ENCODE data around the gene SLC16A10.

DNA sequence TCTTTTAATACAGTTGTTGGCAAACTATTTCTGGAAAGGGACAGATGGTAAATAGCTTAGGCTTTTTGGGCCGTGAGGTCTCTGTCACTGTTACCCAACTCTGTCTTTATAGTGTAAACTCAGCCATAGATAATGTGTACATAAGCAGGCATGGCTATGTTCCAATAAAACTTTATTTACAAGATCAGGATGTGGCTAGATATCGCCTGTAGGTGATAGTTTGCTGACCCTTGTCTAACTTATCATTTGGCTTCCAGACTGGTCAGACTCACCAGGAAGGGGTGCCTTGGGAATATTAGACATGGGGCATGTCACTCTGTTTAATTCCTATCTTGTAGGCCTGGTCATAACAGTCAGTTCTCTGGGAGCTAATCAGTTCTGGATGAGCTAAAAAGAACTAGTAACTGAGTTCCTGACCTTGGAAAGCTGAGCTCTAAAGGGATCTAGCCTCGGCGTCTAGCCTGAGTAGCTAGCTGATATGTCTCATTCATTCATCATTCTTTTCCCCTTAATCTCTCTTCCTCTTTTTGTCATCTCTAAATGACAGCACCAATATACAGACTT, 163.6 kb downstream of the SLC16A10 start:
- TF ChIP-seq POLR2A (IDR thresholded peaks at IDR 0.05; ENCODE audit: insufficient read depth in 1 of 2, low read depth in 2 of 2, low read length in 2 of 2) (no peak), RAD21 (CRISPR knock-in tag; IDR thresholded peaks at IDR 0.05) (no peak), RCOR2 (CRISPR knock-in tag; IDR thresholded peaks at IDR 0.05) (no peak), FOSL2 (CRISPR knock-in tag; IDR thresholded peaks at IDR 0.05) (no peak), TAF1 (CRISPR knock-in tag; IDR thresholded peaks at IDR 0.05) (no peak)
- TF ChIP-seq, protein P1, sequence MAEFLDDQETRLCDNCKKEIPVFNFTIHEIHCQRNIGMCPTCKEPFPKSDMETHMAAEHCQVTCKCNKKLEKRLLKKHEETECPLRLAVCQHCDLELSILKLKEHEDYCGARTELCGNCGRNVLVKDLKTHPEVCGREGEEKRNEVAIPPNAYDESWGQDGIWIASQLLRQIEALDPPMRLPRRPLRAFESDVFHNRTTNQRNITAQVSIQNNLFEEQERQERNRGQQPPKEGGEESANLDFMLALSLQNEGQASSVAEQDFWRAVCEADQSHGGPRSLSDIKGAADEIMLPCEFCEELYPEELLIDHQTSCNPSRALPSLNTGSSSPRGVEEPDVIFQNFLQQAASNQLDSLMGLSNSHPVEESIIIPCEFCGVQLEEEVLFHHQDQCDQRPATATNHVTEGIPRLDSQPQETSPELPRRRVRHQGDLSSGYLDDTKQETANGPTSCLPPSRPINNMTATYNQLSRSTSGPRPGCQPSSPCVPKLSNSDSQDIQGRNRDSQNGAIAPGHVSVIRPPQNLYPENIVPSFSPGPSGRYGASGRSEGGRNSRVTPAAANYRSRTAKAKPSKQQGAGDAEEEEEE (CRISPR knock-in tag; IDR thresholded peaks at IDR 0.05; ENCODE audit: borderline replicate concordance): no peak
- TF ChIP-seq, protein P2, sequence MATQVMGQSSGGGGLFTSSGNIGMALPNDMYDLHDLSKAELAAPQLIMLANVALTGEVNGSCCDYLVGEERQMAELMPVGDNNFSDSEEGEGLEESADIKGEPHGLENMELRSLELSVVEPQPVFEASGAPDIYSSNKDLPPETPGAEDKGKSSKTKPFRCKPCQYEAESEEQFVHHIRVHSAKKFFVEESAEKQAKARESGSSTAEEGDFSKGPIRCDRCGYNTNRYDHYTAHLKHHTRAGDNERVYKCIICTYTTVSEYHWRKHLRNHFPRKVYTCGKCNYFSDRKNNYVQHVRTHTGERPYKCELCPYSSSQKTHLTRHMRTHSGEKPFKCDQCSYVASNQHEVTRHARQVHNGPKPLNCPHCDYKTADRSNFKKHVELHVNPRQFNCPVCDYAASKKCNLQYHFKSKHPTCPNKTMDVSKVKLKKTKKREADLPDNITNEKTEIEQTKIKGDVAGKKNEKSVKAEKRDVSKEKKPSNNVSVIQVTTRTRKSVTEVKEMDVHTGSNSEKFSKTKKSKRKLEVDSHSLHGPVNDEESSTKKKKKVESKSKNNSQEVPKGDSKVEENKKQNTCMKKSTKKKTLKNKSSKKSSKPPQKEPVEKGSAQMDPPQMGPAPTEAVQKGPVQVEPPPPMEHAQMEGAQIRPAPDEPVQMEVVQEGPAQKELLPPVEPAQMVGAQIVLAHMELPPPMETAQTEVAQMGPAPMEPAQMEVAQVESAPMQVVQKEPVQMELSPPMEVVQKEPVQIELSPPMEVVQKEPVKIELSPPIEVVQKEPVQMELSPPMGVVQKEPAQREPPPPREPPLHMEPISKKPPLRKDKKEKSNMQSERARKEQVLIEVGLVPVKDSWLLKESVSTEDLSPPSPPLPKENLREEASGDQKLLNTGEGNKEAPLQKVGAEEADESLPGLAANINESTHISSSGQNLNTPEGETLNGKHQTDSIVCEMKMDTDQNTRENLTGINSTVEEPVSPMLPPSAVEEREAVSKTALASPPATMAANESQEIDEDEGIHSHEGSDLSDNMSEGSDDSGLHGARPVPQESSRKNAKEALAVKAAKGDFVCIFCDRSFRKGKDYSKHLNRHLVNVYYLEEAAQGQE (IDR thresholded peaks at IDR 0.05; ENCODE audit: borderline replicate concordance in 1 of 2, low read depth in 1 of 2, low read length in 2 of 2): no peak
- TF ChIP-seq, protein P3, sequence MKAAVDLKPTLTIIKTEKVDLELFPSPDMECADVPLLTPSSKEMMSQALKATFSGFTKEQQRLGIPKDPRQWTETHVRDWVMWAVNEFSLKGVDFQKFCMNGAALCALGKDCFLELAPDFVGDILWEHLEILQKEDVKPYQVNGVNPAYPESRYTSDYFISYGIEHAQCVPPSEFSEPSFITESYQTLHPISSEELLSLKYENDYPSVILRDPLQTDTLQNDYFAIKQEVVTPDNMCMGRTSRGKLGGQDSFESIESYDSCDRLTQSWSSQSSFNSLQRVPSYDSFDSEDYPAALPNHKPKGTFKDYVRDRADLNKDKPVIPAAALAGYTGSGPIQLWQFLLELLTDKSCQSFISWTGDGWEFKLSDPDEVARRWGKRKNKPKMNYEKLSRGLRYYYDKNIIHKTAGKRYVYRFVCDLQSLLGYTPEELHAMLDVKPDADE (CRISPR knock-in tag; IDR thresholded peaks at IDR 0.05): no peak
